GM10266 (cell line): ENCODE data around the gene MEF2D.

Source experiments
- DNase-seq: peaks from one replicate; pipeline ENCODE4 v3.0.0; 2012; ENCODE audit errors: extremely low spot score
- CTCF ChIP-seq: IDR thresholded peaks from 2 replicates; pipeline ENCODE4 v1.5.1; 2012; ENCODE audit warnings: mild to moderate bottlenecking, low read depth; ENCODE audit not compliant: control insufficient read depth, insufficient read depth; ENCODE audit errors: missing control alignments

MEF2D gene

GRCh38 chr1:156505679-156506298 is 5.2 kb upstream of the MEF2D start:
- no peak for TF ChIP-seq CTCF
- no peak for DNase-seq

GRCh38 chr1:156504821-156505678 is 4.5 kb upstream of the MEF2D start:
- TF ChIP-seq CTCF: no peak
- peak; percentile 82 for DNase-seq

- DNase-seq: no peak
- TF ChIP-seq CTCF: no peak
Measured at GRCh38 chr1:156504438-156504813, 3.9 kb upstream of the MEF2D start.

- DNase-seq: no peak
- TF ChIP-seq CTCF: no peak
Measured at GRCh38 chr1:156503698-156504437, 3.3 kb upstream of the MEF2D start.

DNA sequence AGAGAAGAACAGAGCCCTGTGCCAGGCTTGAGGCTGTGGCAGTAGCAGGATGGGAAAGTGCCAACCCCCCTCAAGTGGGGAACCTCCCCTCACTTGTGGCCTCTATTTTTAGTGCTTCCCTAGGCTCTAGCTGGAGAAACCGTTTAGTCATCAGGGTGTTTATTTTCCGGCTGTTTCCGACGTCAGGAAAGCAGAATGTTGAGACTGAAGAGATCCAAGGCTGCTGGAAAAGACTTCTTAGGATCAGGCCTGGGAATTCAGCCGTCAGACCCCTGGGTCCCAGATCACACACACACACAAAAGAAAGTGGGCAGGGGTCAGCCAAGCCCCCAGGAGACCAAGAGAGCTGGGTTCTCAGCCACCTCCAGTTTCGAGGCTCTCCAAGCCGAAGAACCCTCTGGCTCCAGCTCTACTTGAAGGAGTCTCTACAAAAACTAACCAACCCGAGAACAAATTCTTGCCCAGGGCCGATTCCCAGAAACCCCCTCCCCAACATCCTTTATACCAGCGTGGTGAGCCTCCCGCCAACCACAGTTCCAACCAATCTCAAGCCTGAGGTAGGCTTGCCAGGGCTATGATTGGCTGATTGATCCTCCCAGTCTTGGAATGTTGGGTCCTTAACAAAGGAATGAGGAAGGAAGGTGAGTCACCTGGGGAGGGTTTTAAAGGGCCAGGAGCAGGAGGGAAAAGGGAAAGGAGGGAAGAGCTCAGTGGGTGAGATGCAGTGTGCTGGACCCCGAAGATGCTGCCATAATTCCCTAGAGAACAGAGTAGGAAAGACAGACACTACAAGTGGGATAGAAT is 2.5 kb upstream of the MEF2D start:
- no peak for TF ChIP-seq CTCF
- DNase-seq: no peak

GRCh38 chr1:156502391-156502893 is 1.9 kb upstream of the MEF2D start:
- no peak for TF ChIP-seq CTCF
- DNase-seq: no peak
